Panc1 (cell line): ENCODE data around the gene UPF3A.

Experiments
- CTCF ChIP-seq: fragments of 450-650 bp; IDR thresholded peaks from 2 replicates; pipeline ENCODE4 v1.5.1; 2017; ENCODE audit warnings: mild to moderate bottlenecking
- POLR2AphosphoS5 ChIP-seq: IDR thresholded peaks from 2 replicates; pipeline ENCODE4 v1.6.1; 2012; ENCODE audit warnings: mild to moderate bottlenecking, low read depth, low read length, moderate library complexity

GRCh38 chr13:114298866-114299265 is 17.5 kb downstream of the UPF3A start:
- TF ChIP-seq CTCF (no peak), POLR2AphosphoS5 (no peak)
